HG02759 (cell line): Measurements from ENCODE around the gene CREG1.

Source experiments
- ATAC-seq: cut with Tn5 transposase; IDR thresholded peaks from one replicate; pipeline ENCODE4 v1.9.1; 2021; ENCODE audit warnings: mild to moderate bottlenecking, moderate library complexity; ENCODE audit not compliant: unreplicated experiment

CREG1 gene

DNA sequence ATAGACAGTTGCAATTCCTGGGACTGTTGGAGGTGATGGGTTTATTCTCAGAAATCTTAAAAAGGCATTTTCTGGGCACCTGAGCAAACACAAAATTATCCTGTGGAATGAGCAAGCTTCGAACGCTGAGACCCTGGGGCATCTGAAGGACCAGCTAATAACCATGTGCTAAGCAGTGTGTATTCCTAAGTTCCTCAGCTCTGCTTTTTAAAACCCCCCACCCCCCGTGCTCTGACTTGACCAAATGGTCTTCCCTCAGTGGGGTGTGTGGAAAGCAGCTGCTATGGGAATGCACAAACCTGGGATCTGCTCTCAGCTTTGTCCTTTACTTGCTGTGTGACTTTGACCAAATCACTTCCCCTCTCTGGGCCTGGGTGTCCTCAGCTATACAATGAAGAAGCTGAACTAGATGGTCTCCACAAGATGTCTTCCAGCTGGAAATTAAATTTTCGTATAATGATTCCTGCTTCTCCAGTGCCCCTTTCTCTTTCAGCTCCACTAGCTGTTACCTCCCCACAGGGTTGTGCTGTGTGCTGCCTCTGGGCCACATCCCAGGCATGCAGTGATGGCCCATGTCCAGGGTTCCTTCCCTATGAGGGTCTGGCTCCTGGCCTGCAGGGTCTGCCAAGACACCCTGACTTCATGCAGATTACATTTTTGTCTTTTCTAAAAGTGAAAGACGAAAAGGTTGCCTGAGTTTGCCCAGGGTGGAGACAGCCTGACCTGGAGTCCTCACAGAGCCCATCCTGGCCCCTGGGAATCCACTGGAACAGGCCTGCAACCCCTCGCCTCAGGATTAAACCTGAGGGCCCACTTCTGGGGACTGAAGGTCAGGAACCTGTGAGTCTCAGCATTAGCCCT lies 20.4 kb downstream of the CREG1 start:
- ATAC-seq = no peak

DNA sequence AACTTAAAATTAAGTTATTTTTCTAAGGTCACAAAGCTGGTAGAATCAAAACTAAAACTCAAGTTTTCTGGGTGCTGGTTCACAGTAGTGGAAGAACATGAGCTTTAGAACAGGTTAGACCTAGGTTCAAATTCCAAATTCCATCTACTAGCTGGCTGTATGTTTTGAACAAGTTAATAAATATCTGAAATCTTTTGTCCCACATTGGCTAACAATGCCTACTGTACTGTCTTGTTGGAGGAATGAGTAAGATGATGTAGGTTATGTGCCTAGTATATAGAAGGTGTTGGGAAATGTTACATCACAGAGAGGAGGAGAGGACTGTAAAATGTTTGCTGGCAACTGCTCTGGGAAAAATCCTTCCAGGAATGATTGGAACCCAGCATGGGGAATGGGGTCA lies 21.2 kb downstream of the CREG1 start:
- ATAC-seq = no peak

DNA sequence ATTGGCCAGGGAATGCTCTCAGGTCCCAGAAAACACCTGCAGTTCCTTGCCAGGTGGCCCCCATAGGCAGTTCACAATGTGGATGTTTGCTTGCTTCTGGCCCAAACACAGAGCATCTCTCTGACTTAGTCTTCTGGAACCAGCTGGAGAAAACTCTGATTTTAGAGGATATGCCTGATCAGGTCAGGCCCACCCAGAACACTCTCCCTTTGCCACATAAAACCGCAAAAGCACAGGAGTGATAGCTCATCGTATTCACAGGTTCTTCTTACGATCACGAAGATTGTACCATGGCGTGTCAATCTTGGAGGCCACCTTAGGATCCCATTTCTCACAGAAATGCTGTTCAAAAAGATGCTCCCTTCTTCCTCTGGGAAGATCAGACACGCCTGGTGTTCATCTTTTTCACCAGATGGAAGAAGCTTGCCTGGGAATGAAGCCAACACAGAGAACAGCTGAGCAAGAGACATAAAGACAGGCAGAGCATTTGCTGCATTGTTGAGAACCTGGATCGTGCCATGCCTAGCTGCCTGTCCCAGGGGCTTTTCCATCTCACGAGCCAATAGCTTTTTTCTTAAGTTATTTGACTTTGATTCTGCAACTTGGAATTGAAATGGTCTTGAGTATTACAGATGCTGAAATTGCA lies 23.6 kb downstream of the CREG1 start:
- no peak for ATAC-seq

GRCh38 chr1:167528057-167528728 lies 25.4 kb downstream of the CREG1 start:
- no peak for ATAC-seq

- ATAC-seq = no peak
Measured at GRCh38 chr1:167526667-167527383, 26.7 kb downstream of the CREG1 start.

GRCh38 chr1:167524651-167525050 lies 28.9 kb downstream of the CREG1 start:
- ATAC-seq = no peak

GRCh38 chr1:167522246-167522645 lies 31.3 kb downstream of the CREG1 start:
- ATAC-seq = no peak

DNA sequence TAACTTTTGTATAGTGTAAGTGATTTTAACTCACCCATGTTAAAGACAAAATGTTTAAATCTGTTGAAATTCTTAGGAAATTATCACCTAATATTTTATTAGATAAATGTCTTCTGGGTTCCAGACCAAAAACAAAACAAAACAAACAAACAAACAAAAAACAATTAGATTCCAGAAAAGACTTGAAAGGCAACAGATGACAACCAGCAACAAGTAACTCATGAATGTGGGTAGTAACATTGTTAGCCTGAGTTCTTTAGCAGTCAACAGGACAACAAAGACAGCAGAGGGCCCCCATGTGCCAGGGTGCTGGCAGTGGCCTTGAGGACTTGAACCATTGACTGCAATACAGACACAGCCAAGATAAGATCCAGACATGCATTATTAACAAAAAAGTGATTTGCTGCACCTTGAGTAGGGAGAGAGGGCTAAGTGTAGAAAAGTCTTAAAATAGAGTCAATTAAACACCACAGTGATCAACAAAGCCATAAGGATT lies 32.8 kb downstream of the CREG1 start:
- ATAC-seq = no peak

GRCh38 chr1:167518331-167518700 lies 35.2 kb downstream of the CREG1 start, which contains the start of gene CD247:
Gene CD247, minus strand, starts transcription at chr1:167518529. Its CDS starts 64 bp downstream, at chr1:167518465.
- ATAC-seq = no peak

GRCh38 chr1:167517535-167518330 lies 35.8 kb downstream of the CREG1 start:
- ATAC-seq = no peak

GRCh38 chr1:167516404-167517388 lies 36.9 kb downstream of the CREG1 start:
- ATAC-seq = no peak

DNA sequence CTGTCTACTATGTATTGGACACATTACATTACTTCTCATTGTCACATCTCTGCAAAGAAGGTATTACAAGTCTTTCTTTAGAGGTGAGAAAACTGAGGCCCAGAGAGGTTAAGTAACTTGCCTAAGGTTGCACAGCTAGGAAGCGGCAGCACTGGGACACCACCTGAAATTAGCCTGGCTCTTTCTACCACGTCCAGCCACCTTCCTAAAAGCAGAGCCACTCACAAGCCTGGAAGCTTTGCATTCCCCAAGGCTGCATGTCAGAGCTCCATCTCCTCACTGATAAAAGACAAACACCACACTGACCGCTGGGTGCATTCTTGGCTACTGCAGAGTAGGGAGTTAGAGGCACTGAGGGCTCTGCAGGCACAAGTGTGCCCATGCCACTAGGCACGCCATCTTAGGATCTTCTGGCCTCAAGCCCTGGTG lies 37.7 kb downstream of the CREG1 start:
- no peak for ATAC-seq

DNA sequence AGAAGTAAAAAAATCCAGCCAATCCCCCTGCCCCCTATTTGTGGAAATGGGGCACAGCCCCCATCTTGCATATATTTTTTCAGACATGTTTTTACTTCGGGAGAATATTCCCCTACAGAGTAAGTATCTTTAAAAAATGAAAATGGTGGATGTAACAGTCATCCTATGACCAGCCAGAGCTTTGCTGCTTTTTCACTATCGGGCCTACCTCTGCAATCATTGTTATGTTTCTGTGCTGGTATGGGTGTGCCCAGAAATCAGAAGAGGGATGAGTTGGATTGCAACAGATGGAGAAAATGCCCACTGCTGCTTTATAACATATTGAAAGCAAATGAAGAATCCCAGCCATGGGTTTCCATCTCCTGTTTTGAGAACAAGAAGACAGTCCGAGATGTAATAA lies 38.1 kb downstream of the CREG1 start:
- no peak for ATAC-seq

- ATAC-seq = no peak
Measured at GRCh38 chr1:167514288-167514687, 39.3 kb downstream of the CREG1 start.

DNA sequence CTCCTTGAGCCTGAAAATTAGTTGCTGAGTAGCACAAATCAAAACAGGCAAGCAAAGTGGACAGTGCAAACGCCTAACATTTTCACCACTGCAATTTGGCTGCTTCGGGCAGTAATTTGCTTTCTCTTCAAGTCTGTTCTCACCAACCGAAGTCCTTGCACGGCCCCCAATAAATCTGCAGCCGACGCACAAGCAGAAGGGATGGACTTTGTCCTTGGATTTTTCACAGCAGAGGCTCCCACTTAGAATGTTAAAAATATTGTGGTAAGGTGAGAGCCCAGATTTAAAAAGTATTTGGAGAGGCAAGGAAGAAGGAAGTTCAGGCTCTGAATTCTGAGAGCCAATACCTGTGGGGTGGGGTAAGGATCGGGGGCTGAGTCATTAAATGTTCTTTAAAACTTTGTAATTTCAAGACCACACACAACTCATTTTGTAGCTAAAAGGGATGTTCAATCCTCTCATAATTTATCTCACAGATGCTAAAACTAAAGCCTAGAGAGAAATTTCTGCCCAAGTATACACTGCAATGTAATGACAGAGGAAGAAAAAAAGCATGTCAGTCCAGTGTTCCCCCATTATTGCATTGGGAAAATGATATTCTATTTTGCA lies 41.4 kb downstream of the CREG1 start:
- no peak for ATAC-seq

DNA sequence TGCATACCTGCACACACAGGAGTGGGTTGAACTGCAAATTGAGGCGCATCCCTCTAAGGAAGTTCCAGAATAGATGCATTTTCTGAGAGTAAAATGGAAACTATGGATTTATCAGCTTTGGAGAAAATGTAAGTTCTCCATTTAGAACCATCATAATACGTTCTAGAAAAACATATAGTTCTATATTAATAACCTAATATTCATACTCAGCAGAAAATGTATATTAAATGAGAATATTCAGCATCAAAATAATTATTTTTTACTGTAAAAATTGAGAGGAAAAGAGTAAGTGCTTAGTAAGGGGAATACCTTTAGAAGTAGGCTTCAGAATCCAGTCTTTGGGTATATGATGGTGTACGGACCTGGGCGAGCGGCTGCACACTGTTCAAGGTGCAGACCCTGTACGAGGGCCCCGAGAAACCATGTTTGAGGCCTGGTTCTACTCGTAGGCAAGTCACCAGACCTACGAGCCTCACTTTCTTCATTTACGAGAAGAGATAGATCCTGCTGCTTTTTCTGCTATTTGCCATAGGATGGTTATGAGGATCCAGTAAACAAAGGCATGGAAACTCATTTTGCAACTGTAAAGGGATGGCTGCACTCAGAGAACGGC lies 42.1 kb downstream of the CREG1 start:
- no peak for ATAC-seq

DNA sequence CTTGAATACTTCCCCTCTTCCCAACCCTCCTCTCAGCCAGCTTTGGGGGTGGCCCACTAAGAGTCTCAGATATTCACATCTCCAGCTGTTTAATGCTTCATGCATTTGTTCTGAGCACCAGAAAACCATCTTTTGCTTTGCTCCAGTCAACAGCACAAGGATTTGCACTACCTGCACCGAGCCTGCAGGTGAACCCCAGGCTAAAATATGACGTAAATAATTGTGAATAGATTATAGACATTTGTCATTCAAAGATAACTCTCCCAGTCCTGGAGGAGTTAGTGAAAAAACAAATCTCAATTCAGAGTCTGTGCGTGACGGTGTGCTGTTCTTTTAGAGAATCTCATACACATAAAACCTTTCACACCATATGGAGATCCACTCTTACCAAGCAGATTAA lies 42.7 kb downstream of the CREG1 start:
- no peak for ATAC-seq

- no peak for ATAC-seq
Measured at GRCh38 chr1:167510244-167510643, 43.3 kb downstream of the CREG1 start.
